ENCODE measurements around the gene ATP9B. TPM values are rescaled to one million over a fixed set of nuclear protein-coding genes. Genes with fewer than 3 reads are reported as not detected.
A peak's percentile ranks its signal among the peaks of the same experiment; 100 is the strongest.

ATP9B gene
- total RNA-seq, 1 donor from 2014 or later, result 34.1 TPM

DNA sequence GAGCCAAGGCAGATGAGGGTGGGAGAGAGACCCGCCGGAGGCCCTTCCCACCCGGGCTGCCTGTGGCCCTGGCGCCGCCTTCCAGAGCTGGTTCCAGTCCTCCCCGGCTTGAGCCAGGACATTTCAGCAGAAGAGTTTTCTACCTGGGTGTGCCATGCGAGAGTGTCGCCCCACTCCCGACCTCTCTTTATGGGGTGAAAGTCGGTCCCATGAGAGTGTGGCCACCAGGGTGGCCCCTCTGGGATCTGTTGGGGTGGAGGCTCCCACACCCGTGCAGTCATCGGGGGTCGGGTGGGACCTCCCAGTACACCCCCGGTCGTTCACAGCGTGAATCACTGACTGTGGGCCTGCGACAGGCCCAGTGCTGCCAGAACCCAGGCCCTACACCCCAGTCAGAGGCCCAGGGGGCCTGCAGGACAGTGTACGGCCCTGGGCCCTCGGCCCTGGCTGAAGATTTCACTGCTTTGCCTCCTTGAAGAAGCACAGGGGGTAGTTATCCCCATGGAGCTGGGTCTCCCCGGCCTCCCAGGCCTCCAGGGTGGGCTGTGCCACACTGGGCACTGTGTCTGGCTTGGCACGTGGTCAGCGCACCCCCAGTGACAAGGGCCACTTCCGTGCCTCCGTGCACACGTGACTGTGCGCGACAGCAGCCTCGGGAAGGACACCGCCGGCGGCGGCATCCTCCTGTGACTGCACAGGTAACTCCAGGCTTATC, 332.5 kb downstream of the ATP9B start:
- DNase-seq (ENCODE audit: extremely low spot score, unreplicated experiment), result no peak
- H3K27me3 Mint-ChIP-seq, result peaks cover 42% of the 10 kb centered on the region
- H3K4me3 Mint-ChIP-seq, result peak overlapping the region; percentile 82
- peaks cover 30% of the 10 kb centered on the region for H3K4me1 Mint-ChIP-seq (ENCODE audit: unreplicated experiment)
- no peak for TF ChIP-seq CTCF (conservative IDR thresholded peaks at IDR 0.05)
- peak overlapping the region; percentile 55 for H3K27ac Mint-ChIP-seq
- H3K36me3 Mint-ChIP-seq, result peaks cover 5% of the 10 kb centered on the region
- peaks cover 4% of the 10 kb centered on the region for H3K9me3 Mint-ChIP-seq

- Mint-ChIP-seq H3K9me3 (peaks cover 4% of the 10 kb centered on the region), H3K4me1 (ENCODE audit: unreplicated experiment) (peaks cover 30% of the 10 kb centered on the region), H3K27ac (peak overlapping the region; percentile 57), H3K36me3 (peaks cover 5% of the 10 kb centered on the region), H3K27me3 (peaks cover 38% of the 10 kb centered on the region), H3K4me3 (peak overlapping the region; percentile 57)
- TF ChIP-seq CTCF (conservative IDR thresholded peaks at IDR 0.05), result no peak
- no peak for DNase-seq (ENCODE audit: extremely low spot score, unreplicated experiment)
Observed at GRCh38 chr18:79402209-79402576, 333.0 kb downstream of the ATP9B start.

DNA sequence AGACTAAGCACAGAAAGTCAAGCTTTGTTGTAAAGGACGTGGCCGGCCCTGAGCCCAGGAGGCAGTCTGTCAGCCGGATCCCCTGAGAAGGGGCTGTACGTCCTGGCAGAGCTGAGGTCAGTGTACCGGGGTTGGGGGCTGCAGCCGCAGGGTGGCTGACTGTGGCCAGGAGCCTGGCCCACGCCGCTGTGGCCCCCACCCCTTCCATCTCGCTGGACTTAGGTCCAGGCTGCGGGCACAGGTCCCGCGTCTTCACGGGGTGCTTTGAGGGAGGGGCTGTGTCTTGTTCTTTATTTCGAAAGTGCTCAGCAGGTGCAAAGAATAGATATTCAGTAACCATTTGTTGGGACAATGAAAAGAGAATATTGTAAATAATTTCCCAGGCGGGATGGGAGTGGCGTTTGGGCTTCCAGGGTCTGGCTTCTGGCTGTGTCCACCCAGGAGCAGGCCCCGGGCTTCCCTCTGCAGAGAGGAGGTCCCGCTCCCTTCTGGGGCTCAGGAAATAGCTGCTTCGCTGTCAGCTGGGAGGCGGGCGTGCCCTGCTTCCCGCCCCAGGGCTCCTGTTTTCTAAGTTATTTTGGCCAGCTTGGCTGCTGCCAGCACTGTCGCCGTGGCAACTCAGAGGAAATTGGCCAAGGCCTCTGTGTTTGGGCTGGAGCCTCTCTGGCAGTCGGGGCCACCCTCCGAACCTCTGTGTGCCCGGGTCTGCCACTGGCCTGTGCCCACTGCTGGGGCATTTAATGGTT, 334.0 kb downstream of the ATP9B start:
- TF ChIP-seq CTCF (conservative IDR thresholded peaks at IDR 0.05), result no peak
- H3K4me3 Mint-ChIP-seq, result peak overlapping the region; percentile 57
- peaks cover 5% of the 10 kb centered on the region for H3K36me3 Mint-ChIP-seq
- peaks cover 35% of the 10 kb centered on the region for H3K4me1 Mint-ChIP-seq (ENCODE audit: unreplicated experiment)
- peaks cover 29% of the 10 kb centered on the region for H3K27me3 Mint-ChIP-seq
- peak overlapping the region; percentile 59 for H3K27ac Mint-ChIP-seq
- H3K9me3 Mint-ChIP-seq, result peaks cover 4% of the 10 kb centered on the region
- no peak for DNase-seq (ENCODE audit: extremely low spot score, unreplicated experiment)

- DNase-seq (ENCODE audit: extremely low spot score, unreplicated experiment), result no peak
- peak overlapping the region; percentile 59 for H3K27ac Mint-ChIP-seq
- H3K36me3 Mint-ChIP-seq, result peaks cover 5% of the 10 kb centered on the region
- peaks cover 4% of the 10 kb centered on the region for H3K9me3 Mint-ChIP-seq
- TF ChIP-seq CTCF (conservative IDR thresholded peaks at IDR 0.05), result no peak
- H3K4me1 Mint-ChIP-seq (ENCODE audit: unreplicated experiment), result peaks cover 33% of the 10 kb centered on the region
- peaks cover 21% of the 10 kb centered on the region for H3K27me3 Mint-ChIP-seq
- peak overlapping the region; percentile 10 for H3K4me3 Mint-ChIP-seq
Observed at GRCh38 chr18:79403723-79404566, 334.8 kb downstream of the ATP9B start.

DNA sequence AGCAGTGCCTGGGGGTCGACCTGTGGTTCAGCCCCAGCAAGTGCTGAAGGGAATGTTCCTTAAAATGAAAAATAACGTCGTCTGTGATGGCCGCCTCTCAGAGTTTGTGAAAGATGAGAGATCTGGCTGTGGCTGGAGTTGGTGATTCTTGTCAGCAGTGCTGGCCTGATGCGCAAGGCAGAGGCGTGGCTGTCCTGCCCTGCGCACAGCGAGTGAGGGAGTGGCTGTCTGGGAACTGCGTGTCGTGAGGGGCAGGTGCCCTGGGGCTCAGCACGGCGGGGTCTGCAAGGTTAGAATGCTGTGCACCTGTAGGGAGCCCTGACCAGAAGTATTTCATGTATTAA, 335.3 kb downstream of the ATP9B start:
- Mint-ChIP-seq H3K27ac (peak overlapping the region; percentile 59), H3K4me3 (peak overlapping the region; percentile 10), H3K27me3 (peaks cover 17% of the 10 kb centered on the region), H3K4me1 (ENCODE audit: unreplicated experiment) (peaks cover 31% of the 10 kb centered on the region), H3K9me3 (peaks cover 4% of the 10 kb centered on the region), H3K36me3 (peaks cover 5% of the 10 kb centered on the region)
- no peak for DNase-seq (ENCODE audit: extremely low spot score, unreplicated experiment)
- TF ChIP-seq CTCF (conservative IDR thresholded peaks at IDR 0.05), result no peak
